A549 treated with AZD9567 at 1 μM for 4 hours (cell line): ENCODE results near the gene RPS27L. TPM values are rescaled to one million over a fixed set of nuclear protein-coding genes. Genes with fewer than 3 reads are reported as not detected.

Source experiments
- total RNA-seq: library from RNA; stranded (reverse); fragments of 200-300 nt; extraction: Qiagen RNA extraction; gene quantifications from 5 replicates; pipeline ENCODE4 v1.2.3, GENCODE V29; 2022; ENCODE audit not compliant: insufficient read depth

Gene RPS27L
- total RNA-seq = 403 to 450 TPM (median 414 TPM) in 5 replicates

GRCh38 chr15:63157118-63157843 is at the start of gene RPS27L:
RPS27L (minus strand) TSS chr15:63157477; CDS start chr15:63157405, 72 bp downstream.

GRCh38 chr15:63188926-63189871 is 31.9 kb upstream of the RPS27L start, which contains the start of gene RAB8B:
RAB8B (plus strand) TSS chr15:63189606; CDS start chr15:63189625, 19 bp downstream.

GRCh38 chr15:63121382-63122001 is 35.8 kb downstream of the RPS27L start, which contains the start of gene LACTB:
LACTB (plus strand) TSS chr15:63121861; CDS start chr15:63121872, 11 bp downstream.

Other genes starting within 250 kb of the RPS27L start
- gene TPM1, start 114.7 kb downstream of the RPS27L start, total RNA-seq = 390 to 454 TPM (median 433 TPM) in 5 replicates
- gene LACTB, start 35.6 kb downstream of the RPS27L start, total RNA-seq = 23.1 to 32.2 TPM (median 27.3 TPM) in 5 replicates
- gene RAB8B, start 32.1 kb upstream of the RPS27L start, total RNA-seq = 8.7 to 22.6 TPM (median 11.5 TPM) in 5 replicates
- gene APH1B, start 120.1 kb upstream of the RPS27L start, total RNA-seq = 20.1 to 24.0 TPM (median 21.1 TPM) in 5 replicates
- gene CA12, start 224.4 kb upstream of the RPS27L start, total RNA-seq = 150 to 171 TPM (median 161 TPM) in 5 replicates